SK-N-SH treated with all-trans-retinoic acid at 6 μM for 48 hours (cell line): ENCODE measurements around the gene GALNT5.

Source experiments
- GLIS3 ChIP-seq: fragments of 250-450 bp; sonication (Bioruptor Pico); IDR thresholded peaks from 2 replicates; pipeline ENCODE4 v1.5.0; 2020; ENCODE audit warnings: mild to moderate bottlenecking, moderate library complexity
- PATZ1 ChIP-seq: fragments of 250-450 bp; sonication (Bioruptor Pico); IDR thresholded peaks from 2 replicates; pipeline ENCODE4 v1.8.0; 2020; ENCODE audit warnings: mild to moderate bottlenecking, moderate library complexity, borderline replicate concordance
- SNAI2 ChIP-seq: fragments of 250-450 bp; sonication (Bioruptor Pico); IDR thresholded peaks from 2 replicates; pipeline ENCODE4 v1.5.0; 2020; ENCODE audit warnings: mild to moderate bottlenecking, moderate library complexity
- ZNF70 ChIP-seq: fragments of 450-650 bp; formaldehyde crosslinking; IDR thresholded peaks from 2 replicates; pipeline ENCODE4 v1.5.0; 2020; ENCODE audit warnings: mild to moderate bottlenecking, moderate library complexity
- ZNF8 ChIP-seq: fragments of 450-650 bp; formaldehyde crosslinking; IDR thresholded peaks from 2 replicates; pipeline ENCODE4 v1.5.0; 2020; ENCODE audit warnings: mild to moderate bottlenecking, moderate library complexity

DNA sequence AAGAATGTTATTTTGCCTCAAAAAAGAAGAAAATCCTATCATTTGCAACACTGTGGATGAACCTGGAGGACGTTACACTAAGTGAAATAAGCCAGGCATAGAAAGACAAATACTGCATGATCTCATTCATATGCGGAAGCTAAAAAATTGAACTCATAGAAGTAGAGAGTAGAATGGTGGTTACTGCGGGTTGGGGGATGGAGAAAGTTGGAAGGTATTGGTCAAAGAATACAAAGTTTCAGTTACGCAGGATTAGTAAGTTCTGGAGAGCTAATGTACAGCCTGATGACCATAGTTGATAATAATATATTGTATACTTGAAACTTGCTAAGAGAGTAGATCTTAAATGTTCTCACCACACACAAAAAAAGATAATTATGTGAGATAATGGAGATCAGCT is 5.0 kb upstream of the GALNT5 start:
- TF ChIP-seq PATZ1 (CRISPR knock-in tag), result no peak
- no peak for TF ChIP-seq ZNF8 (CRISPR knock-in tag)
- no peak for TF ChIP-seq SNAI2 (CRISPR knock-in tag)
- TF ChIP-seq GLIS3 (CRISPR knock-in tag), result no peak
- no peak for TF ChIP-seq ZNF70
